Myocyte (in vitro differentiated cells): Measurements from ENCODE around the gene MAPK13. TPM values are rescaled to one million over a fixed set of nuclear protein-coding genes. Genes with fewer than 3 reads are reported as not detected.

Experiments
- total RNA-seq: library from RNA; depleted of rRNA; stranded (reverse); fragments of >200 nt; gene quantifications from 2 replicates; pipeline ENCODE4 v1.2.3, GENCODE V29; 2014

MAPK13 gene
- total RNA-seq, 1 donor from 2014 or later, result 0.80 TPM

Other genes starting within 250 kb of the MAPK13 start
- 22.5 and 23.3 TPM in 2 replicates for gene SRPK1, start 209.4 kb upstream of the MAPK13 start, total RNA-seq
- not detected in 2 replicates for gene SLC26A8, start 105.9 kb upstream of the MAPK13 start, total RNA-seq
- gene MAPK14, start 102.7 kb upstream of the MAPK13 start, total RNA-seq, result 52.1 and 55.7 TPM in 2 replicates
- 18.5 and 23.2 TPM in 2 replicates for gene BRPF3, start 66.2 kb downstream of the MAPK13 start, total RNA-seq
- not detected in 2 replicates for gene PNPLA1, start 139.5 kb downstream of the MAPK13 start, total RNA-seq
- gene BNIP5, start 206.4 kb downstream of the MAPK13 start, total RNA-seq, result not detected in 2 replicates